ENCODE data around the gene SPIN2B.
"Not testable (repeated sequence)": the region's sequence is repeated elsewhere in the genome, so short reads cannot be mapped to it uniquely, and the experiment has no call there.

Gene SPIN2B

DNA sequence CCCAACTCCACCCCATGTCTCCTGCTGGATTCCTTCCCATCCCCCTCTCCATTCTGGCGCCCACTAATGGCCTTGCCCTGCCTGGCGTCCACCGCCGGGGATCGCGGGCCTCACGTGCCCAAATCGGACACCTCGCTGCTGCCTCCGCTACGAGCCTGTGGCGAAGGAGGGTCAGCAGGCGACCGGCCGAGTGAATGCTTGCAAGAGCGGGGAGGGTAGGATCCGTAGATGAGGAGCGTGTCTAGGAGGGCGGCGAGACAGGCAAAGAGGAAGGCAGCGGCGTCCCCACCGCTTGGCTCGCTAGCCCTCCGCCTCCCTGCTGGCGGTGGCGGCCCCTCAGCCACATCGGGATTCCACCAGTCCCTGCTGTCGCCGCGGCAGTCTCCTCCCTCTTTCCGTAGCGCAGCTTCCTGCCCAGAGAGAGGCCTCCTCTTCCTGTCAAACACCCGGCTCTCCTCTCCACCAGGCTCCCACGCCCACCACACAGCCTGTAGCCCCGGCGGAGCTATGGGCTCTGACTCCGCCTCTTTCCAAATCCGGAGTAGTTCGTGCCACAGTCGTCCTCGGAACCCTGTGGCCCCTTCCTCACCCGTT is at the start of gene SPIN2B:
Gene SPIN2B, minus strand, starts transcription at position 387 of the 594 bp plus-strand sequence.
- DNase-seq (ENCODE audit: low read depth, low spot score): peak; percentile 46

- no peak for DNase-seq (ENCODE audit: low read depth, low spot score)
Observed at GRCh38 chrX:57156397-57157049, 35.2 kb upstream of the SPIN2B start.

DNA sequence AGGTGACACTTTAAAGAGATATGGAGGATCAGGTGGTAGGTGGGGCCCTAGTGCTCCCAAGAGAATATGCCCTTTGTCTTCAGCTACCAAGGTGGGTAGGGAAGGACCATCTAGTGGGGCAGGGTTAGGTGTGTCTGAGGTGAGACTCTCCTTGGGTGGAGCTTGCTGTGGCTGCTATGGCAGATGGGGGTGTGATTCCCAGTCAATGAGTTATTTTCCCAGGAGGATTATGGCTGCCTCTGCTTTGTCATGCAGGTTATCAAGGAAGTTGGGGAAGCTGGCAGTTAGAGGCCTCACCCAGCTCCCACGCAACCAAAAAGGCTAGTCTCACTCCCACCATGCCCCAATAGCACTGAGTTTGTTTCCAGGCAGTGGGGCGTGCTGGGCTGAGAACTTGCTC is 33.8 kb upstream of the SPIN2B start:
- no peak for DNase-seq (ENCODE audit: low read depth, low spot score)

DNA sequence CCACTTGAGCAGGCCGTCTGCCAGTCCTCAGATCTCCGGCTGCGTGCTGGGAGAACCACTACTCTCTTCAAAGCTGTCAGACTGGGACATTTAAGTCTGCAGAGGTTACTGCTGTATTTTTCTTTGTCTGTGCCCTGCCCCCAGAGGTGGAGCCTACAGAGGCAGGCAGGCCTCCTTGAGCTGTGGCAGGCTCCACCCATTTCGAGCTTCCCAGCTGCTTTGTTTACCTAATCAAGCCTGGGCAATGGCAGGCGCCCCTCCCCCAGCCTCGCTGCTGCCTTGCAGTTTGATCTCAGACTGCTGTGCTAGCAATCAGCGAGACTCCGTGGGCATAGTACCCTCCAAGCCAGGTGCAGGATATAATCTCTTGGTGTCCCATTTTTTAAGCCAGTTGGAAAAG is 30.9 kb upstream of the SPIN2B start:
- DNase-seq (ENCODE audit: low read depth, low spot score): not testable (repeated sequence)

DNA sequence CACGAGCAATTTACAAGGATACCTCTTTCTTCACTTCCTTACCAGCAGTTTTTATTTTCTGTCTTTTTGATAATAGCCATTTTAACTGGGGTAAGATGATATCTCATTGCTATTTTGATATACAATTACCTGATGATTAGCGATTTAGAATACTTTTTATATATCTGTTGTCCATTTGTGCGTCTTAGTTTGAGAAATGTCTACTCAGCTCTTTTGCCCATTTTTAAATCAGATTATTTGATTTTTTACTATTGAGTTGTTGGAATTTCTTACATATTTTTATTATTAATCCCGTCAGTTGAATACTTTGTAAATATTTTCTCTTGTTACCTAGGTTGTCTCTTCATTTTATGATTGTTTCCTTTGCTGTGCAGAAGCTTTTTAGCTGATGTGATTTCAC is 17.3 kb upstream of the SPIN2B start:
- DNase-seq (ENCODE audit: low read depth, low spot score): no peak

- DNase-seq (ENCODE audit: low read depth, low spot score): no peak
Observed at GRCh38 chrX:57137501-57137900, 16.2 kb upstream of the SPIN2B start.

GRCh38 chrX:57137073-57137472 is 15.7 kb upstream of the SPIN2B start, which contains the start of gene SPIN2A:
SPIN2A (minus strand) TSS chrX:57137397; CDS start chrX:57136597, 800 bp downstream.
- DNase-seq (ENCODE audit: low read depth, low spot score): not testable (repeated sequence)

GRCh38 chrX:57136589-57136988 is 15.2 kb upstream of the SPIN2B start:
- DNase-seq (ENCODE audit: low read depth, low spot score): not testable (repeated sequence)

DNA sequence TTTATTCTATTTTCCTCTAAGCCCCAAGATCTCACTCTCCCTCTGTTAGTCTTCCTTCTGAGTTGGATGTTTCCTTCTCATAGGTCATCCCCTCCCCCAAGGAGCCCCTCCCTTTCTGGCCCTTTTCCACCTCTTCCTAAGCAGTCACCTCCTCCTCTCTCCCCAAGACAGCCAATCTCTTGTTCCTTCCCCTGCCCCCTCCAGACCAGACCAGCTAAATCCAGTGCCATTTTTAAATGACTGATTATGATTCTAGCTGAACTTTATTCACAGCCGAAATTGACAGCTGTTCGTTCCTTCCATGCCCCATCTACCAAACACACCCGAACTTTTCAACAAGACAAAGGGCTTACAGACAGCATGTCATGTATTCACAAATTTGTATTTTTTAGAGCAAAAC is 13.9 kb upstream of the SPIN2B start:
- no peak for DNase-seq (ENCODE audit: low read depth, low spot score)

DNA sequence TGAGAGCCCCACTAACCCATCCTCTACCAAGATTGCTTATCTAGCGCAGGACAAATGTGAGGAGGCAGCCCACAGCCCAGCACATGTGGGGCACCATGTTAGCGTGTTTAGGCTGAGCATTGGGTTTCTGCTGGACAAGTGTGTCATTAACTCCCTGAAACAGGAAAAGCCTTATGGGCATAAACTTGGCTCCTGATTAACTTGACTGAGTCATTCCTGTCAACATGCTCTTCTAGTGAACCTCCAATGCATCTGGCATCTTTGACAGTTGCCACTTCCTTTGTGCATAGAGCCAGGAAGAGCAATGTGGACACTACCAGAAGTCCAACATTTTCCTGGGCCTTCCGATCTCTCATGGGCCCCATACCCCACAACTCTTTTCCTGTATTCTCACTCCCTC is 13.4 kb upstream of the SPIN2B start:
- DNase-seq (ENCODE audit: low read depth, low spot score): no peak

DNA sequence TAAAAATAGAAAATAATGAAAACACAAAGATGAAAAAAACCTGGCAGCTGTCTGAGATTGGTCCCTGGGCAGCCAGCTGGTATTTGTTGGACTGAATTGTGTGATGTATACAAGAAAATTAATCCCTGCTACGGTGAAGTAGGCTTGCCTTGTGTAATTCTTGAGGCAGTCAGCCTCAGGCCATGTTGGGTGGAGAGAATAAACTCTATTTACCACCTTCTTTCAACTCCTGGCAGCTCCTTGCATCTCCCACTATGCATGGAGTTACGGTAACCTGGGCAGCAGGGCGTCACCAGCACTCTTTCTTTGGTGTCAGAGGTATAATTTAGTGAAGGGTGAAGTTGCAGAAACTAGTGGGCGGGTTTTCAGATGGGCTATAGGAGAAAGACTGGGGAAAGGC is 12.4 kb upstream of the SPIN2B start:
- no peak for DNase-seq (ENCODE audit: low read depth, low spot score)

GRCh38 chrX:57133284-57133683 is 11.9 kb upstream of the SPIN2B start:
- not testable (repeated sequence) for DNase-seq (ENCODE audit: low read depth, low spot score)

GRCh38 chrX:57132046-57132445 is 10.7 kb upstream of the SPIN2B start:
- no peak for DNase-seq (ENCODE audit: low read depth, low spot score)

- no peak for DNase-seq (ENCODE audit: low read depth, low spot score)
Observed at GRCh38 chrX:57121816-57122215, 468 bp upstream of the SPIN2B start.

DNA sequence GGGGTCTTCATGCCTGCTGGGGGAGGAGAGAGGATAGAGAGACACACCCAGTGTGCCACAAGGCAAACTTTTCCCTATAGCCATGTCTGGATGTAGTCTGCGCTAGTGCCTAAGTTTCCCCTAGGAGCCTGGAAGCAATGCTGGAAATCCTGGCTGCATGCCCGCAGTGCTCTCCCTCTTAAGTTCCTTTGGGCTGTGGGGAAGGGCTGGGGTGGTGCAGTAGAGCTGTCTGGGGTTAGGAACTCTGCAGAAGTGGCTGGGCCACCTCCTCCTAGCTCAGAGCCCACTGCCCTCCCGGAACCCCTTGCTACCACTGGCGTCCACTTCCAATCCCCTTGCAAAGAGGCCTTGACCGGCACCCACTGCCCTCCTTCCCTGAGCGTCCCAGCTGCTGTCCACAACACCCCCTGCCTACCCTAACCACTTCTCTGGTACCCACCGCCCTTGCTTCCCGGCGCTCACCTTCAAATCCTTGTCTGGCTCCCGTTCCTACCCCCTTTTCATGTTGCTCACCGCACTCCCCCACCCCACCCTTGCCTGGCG is 658 bp downstream of the SPIN2B start:
- not testable (repeated sequence) for DNase-seq (ENCODE audit: low read depth, low spot score)

GRCh38 chrX:57119416-57119815 is 1.9 kb downstream of the SPIN2B start:
- no peak for DNase-seq (ENCODE audit: low read depth, low spot score)

GRCh38 chrX:57117566-57117965 is 3.8 kb downstream of the SPIN2B start:
- DNase-seq (ENCODE audit: low read depth, low spot score): not testable (repeated sequence)

- DNase-seq (ENCODE audit: low read depth, low spot score): no peak
Observed at GRCh38 chrX:57104921-57105398, 16.4 kb downstream of the SPIN2B start.

DNA sequence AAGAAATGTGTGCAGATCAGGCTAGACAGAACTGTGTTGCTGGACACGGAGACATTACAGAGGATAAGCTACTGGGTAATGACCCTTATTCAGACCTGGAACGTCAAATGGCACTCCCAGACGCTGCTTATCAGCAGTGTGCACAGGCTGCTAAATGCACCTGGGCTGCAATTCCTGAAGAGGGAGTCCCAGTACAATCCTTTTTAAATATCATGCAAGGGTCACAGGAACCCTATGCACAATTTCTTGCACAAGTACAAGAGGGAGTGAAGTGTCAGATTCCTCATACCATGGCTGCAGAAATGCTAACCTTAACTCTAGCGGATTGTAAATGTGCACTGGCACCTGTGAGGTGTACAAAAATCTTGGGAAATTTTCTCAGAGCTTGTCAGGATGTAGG is 16.9 kb downstream of the SPIN2B start:
- DNase-seq (ENCODE audit: low read depth, low spot score): no peak

- DNase-seq (ENCODE audit: low read depth, low spot score): no peak
Observed at GRCh38 chrX:57103489-57103888, 17.9 kb downstream of the SPIN2B start.

GRCh38 chrX:57102918-57103317 is 18.4 kb downstream of the SPIN2B start:
- DNase-seq (ENCODE audit: low read depth, low spot score): not testable (repeated sequence)

DNA sequence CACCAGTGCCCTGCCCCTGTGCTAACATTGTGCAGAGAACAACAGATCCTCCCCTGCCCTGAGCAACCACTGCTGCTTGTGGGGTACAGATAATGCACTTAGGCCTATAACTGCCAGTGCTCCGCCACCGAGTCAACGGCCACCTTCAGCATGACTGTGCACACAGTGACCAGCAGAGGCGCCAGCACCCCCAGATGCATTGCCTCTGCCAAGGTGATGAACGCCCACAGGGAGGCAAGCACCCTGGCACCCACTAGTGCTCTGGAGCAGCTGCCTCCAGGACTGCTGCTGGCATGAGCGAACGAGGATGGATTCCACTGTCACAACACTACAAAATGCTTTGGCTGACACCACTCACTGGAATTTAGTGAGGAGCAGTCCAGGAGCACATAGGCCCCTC is 38.2 kb downstream of the SPIN2B start:
- no peak for DNase-seq (ENCODE audit: low read depth, low spot score)

GRCh38 chrX:57074458-57074857 is 46.9 kb downstream of the SPIN2B start:
- DNase-seq (ENCODE audit: low read depth, low spot score): no peak
